HG03342 (cell line): ENCODE results near the gene WHRN.

Experiments
- ATAC-seq: cut with Tn5 transposase; IDR thresholded peaks from one replicate; pipeline ENCODE4 v1.9.1; 2021; ENCODE audit warnings: mild to moderate bottlenecking, moderate library complexity; ENCODE audit not compliant: unreplicated experiment

The WHRN gene

GRCh38 chr9:114474425-114474824 is 30.8 kb downstream of the WHRN start:
- ATAC-seq, result no peak

GRCh38 chr9:114473447-114473801 is 31.8 kb downstream of the WHRN start:
- ATAC-seq, result no peak

GRCh38 chr9:114472765-114473446 is 32.4 kb downstream of the WHRN start:
- no peak for ATAC-seq

GRCh38 chr9:114471157-114471556 is 34.1 kb downstream of the WHRN start:
- ATAC-seq, result no peak

- ATAC-seq, result no peak
These were observed 34.7 kb downstream of the WHRN start for GRCh38 chr9:114470581-114470980.

- ATAC-seq, result no peak
These were observed 35.2 kb downstream of the WHRN start for GRCh38 chr9:114470121-114470520.

- ATAC-seq, result no peak
These were observed 36.0 kb downstream of the WHRN start for GRCh38 chr9:114469091-114469853.

- no peak for ATAC-seq
These were observed 37.4 kb downstream of the WHRN start for GRCh38 chr9:114467910-114468309.

GRCh38 chr9:114467226-114467750 is 38.0 kb downstream of the WHRN start:
- ATAC-seq, result no peak

- no peak for ATAC-seq
These were observed 39.1 kb downstream of the WHRN start for GRCh38 chr9:114465906-114466900.

- no peak for ATAC-seq
These were observed 39.9 kb downstream of the WHRN start for GRCh38 chr9:114465417-114465816.

- no peak for ATAC-seq
These were observed 40.8 kb downstream of the WHRN start for GRCh38 chr9:114464281-114465051.

GRCh38 chr9:114462791-114463190 is 42.5 kb downstream of the WHRN start:
- ATAC-seq, result no peak

- ATAC-seq, result no peak
These were observed 43.8 kb downstream of the WHRN start for GRCh38 chr9:114461468-114461867.

- no peak for ATAC-seq
These were observed 44.6 kb downstream of the WHRN start for GRCh38 chr9:114460513-114461199.

- no peak for ATAC-seq
These were observed 45.8 kb downstream of the WHRN start for GRCh38 chr9:114459464-114459863.

GRCh38 chr9:114456929-114457328 is 48.3 kb downstream of the WHRN start:
- ATAC-seq, result no peak

- no peak for ATAC-seq
These were observed 50.6 kb downstream of the WHRN start for GRCh38 chr9:114454652-114455051.

- ATAC-seq, result no peak
These were observed 52.8 kb downstream of the WHRN start for GRCh38 chr9:114452219-114453165.
